ENCODE data around the gene POLN.

Gene POLN

DNA sequence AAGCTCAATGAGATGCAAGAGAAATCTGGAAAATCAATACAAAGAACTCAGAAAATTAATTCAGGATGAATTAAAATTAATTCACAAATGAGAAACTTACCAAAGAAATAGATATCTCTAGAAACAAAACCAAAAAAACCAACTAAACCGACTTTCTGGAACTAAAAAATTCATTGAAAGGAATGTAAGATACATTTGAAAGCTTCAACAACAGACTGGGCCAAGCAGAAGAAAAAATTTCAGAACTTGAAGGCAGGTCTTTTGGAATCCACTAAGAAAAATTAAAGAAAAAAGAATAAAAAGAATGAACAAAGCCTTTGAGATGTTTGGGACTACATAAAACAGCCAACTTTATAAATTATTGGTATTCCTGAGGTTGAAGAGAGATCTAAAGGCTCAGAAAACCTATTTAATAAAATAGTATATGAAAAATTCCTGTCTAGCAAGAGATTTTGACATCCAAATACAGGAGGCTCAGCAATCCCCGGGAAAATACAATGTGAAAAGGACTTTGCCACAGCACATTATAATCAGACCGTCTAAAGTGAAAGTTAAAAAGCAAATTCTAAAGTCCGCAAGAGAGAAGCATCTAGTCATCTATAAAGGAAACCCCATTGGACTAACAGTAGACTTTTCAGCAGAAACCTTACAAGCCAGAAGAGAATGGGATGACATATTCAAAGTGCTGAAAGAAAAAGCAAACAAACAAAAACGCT, 138.6 kb downstream of the POLN start:
- DNase-seq, result no peak

DNA sequence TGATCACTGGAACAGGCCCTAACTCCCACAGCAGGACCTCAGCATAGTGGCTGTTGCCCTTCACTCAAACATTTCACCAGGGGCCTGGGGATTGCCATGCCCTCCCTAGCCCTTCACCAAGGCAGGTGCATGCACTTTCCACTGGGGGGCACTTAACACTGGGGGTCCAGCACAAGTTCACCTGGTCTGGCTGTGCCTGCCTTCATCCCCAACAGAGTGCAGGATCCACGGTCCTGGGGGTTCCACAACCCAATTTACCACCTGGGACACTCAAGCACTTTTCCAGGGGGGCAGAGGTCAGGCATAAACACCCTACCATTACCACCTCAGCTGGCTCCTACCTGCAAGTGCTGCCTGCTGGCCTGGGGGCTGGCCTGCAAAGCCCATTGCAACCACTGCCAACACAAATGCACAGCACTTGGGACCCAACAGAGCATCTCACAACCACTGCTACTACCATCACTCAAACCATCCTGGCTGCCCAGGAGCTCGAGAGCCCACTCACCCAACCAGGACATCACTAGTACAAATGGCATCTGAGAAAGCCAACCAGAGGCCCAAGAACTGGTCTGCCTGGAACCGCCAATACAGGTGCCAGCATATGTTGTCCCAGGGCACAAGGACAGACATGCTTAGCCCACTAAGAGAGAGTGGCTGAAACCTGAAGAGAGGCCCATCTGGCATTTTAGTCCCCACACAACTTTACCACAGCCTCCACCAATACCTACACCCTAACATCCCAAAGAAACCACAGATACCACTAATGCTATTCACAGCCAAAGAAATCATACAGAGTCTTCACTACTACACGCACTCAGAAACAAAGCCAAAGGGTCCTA, 139.7 kb downstream of the POLN start:
- DNase-seq, result no peak

DNA sequence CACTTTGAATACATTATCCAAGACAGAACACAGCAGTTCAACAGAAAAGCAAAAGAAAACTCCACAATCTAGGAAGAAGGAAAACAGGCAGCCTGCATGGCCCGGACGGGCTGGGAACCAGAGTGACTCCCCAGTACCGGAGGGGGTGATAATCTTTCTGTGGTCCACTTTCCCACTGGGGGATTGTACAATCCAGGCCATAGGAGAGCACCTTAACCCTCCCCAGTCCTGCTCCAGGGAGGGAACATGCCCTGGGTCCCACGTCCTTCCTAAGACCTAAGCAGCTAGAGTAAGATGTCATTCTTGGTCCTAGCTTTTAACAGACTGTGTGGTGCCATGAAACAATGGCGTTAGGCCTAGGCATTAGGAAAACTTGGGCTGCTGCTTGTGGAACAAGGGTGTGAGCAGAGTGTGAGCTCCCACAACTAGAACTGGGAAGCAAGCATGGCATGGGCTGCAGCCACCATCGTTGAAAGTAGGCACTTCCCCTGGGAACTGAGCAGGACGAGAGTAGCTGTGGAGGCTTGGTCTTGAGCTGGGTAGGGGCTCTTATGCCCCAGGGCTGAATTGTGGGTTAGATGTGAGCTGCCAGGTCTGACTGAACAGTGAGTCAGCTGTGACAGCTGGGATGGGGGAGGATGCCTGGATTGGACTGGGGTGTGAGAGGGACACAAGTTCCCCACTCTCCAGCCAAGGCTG, 140.4 kb downstream of the POLN start:
- no peak for DNase-seq

DNA sequence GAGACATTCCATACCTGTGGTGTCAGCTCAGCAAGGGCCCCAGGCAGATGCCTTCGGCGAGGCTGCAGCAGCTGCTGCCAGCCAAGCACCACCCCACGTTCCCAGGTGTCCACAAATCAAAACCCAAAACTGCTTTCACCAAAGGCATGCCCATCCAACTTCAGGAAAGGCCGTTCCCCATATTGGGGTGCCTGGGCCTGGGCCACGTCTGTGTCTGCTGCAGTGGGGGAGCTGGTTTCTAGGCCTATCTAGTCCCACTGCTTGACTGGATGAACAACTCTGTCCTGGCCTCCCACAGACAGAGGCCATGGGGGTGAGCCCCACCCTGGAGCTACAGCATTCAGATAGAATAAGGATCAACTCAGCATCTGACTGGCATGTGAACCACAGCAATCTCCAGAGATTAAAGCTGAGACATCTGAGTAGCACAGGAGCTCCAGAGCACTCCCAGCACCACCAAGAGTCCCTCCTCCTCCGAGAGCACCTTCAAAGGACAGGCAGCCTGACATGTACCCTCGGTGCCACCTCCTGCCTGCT, 145.8 kb downstream of the POLN start:
- no peak for DNase-seq

DNA sequence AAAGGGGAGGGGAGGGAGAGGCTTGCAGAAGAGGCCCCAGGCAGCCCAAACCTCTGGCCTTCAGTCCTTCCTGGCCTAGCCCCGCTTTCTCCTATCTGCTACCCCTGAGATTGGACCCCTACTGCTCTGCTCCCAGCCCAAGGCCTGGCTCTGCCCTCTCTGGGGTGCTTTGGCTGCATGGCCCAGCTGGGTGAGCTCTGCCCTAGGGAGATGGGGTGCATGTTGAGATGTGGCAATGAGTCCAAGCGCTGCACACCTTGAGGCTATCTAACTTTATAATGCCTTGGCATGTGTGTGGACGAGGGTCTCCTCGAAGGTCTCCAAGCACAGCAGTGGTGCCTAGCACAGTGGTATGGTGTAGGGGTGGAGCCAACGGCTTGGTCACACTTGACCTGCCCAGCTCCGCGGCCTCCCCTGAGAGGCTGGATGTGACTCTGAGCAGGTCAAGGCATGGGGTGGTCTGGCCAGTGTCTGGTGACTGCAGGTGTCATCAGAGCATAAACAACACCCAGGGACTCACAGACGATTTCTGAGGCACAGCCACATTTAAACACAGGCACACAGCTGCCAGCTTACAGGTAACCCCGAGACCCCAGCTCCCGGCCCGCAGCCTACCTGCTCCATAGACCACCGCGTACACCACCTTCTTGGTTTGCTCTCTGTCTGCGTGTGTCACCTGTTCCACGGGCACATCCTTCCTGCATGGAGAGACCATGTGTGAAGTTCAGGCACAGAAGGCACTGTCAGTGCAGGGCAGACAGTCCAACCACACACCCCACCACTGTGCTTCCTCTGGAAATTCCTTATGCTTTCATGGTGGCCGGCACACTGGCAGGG, 146.5 kb downstream of the POLN start:
- no peak for DNase-seq

DNA sequence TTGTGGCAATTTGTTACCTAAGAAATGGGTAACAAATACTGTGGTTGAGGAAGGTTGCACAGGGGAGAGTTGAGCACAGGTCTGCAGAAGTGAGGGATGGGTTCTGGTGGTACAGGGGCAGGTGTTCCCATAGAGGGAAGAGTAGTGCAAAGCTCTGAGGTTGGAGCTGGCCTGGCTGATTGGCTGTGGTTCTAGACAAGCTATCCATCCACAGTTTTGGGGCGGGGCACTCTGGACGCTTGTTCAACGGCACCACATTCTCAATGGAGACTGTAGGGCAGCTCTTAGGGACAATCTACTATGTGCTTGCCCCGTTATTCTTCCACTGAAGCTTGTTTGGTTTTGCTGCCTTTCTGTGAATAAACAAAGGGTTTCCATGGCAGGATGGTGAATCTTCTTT, 147.4 kb downstream of the POLN start:
- no peak for DNase-seq

DNA sequence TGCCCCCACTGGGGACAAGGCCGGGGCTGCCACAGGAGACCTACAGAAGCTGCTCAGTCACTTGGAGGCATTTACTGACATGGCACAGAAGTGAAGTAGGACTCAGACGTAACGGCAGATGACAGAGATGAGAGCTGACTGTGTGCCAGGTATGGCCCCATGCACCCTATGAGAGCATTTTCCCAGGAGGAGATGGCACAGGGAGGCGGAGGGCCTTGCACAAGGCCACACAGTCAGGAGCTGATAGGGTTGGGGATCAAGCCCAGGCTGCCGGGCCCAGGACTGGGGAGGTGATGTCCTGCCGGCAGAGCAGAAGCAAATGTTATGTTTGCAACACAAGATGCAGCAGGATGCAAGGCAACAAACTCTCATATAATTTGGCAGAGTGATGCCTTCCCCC, 148.7 kb downstream of the POLN start:
- DNase-seq, result no peak

DNA sequence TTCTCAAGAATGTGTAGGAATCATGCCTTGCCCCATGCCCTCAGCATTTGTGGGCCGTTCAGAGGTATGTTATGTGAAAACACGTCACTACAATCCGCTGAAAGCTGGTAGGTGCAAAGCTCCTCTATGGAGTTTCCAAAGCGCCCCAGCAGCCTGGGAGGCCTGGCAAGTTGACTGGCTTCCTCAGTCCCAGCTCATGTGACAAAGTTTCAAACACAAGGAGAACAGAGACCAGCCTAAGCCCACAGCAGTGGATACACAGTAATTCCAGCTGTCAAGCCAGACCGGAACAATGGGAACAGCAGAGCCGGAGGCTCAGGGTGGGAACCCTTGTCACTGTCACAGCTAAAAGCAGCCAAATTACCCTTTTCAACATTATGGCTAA, 149.3 kb downstream of the POLN start:
- no peak for DNase-seq

DNA sequence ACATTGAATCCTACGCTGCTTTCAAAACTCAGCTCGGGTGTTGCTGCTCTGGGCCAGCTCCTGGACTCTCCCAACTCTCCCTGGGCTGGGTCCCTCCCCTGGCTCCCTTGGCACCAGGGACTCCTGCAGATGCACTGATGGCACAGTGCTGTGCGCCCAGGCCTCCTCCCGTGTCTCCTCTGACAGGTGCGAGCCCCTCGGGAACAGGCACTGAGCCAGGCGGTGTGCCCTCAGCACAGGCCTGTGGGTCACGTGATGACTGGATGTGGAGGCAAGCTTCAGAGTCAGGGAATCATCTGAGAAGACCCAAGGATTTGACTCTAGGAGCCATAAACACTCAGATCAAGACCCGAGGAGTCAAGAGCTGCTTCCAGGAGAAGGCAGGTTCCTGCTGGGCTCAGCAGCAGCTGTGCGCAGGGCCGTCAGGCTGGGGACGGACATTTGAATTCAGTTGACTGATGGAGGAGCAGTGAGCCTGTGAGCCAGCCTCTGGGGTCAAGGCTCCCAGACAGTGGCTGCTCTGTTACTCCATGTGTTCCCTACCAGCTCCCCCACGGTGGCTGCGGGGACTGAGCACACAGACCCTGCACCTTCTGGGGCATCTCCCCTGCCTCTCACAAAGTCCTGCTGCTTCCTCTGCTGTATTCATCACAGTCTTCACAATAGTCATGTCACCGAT, 149.8 kb downstream of the POLN start:
- no peak for DNase-seq

DNA sequence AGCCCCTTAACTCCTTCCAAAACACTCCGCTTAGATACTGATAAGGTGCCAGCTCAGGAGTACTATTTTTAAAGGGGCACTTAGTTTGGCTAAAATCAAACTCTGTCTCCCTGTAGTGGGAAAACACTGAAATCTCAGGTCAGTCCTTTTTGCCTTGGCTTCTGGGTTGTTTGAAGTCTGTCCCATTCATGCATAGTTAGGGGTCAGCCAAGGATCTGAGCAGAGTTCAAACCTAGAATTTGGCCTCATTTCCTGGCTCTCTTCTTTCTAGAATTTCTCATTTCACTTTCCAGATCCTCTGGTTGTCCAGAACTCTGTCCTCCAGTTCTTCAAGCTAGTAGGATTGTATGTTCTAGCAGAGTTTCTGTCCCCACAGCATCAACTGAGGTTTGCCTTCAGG, 151.3 kb downstream of the POLN start:
- no peak for DNase-seq

DNA sequence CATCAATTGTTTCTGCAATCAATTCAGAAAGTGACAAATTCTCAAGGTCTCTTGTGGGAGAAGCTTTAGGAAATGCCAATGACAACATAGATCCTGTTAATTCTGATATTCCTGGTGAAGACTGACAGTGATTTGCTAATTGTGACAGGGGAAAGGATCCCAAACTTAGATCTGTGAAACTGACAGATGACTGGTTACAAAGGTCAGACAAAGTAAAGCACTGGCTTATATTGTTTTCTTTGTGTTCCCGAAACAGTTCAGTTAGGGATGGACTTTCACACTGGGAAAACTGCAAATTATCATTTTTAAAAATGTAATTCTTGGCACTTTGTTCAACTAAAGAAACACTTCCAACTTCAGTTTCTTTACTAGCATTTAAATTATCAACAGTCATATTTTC, 152.7 kb downstream of the POLN start:
- DNase-seq, result no peak

DNA sequence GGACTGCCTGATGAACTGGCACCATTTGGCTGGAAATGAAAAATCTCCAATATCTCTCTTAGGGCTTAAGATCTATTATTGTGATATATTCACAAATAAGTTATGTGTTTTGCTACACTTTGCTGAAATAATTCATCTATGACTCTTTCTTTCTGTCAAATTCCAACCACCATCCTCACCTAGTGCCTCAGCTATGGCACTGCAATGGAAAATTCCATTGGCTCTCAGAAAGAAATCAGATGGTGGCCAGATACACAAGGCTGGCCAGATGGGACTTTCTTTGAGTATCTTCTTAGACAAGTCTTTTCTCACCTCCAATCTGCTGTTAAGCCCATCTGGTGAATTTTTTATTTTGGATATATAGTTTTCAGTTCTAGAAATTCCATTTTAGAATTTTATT, 154.8 kb downstream of the POLN start:
- no peak for DNase-seq

DNA sequence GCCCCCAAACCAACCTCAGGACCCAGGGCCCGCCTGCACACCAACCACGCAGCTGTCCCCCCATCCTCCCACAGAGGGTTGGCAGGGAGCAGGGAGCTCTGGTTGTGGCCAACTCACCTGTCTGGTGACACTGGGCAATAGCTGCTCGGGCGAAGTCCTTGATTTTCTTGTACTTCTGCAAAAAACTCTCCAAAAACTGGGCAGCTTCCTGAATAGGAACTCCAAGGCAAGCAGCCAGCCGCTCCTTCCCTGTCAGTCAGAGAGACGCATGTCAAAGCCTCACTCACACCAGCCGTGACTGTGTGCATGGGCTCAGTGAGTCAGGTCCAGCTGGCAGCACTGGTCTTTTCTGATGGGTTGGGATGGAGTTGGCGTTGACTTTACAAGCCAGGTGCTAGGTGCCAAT, 156.4 kb downstream of the POLN start:
- no peak for DNase-seq

DNA sequence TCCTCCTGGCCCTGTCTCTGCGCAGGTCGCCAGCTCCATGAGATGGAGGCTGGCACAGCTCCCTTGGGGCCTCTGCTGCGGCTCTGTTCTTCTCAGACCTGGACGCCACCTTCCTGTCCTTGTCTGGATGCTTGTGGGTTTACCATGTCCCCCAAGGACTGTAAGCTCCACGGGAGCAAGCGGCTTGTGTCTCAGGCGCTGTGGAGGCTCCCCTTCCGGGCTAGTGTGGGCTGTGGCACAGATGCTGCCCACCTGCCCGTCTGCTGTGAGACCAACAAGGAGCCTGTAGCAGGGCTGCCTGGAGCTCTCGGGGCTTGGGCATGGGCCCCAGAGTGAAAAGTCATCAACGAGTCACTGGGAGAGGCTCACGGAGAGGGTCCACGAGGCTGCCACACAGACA, 157.6 kb downstream of the POLN start:
- DNase-seq, result no peak

DNA sequence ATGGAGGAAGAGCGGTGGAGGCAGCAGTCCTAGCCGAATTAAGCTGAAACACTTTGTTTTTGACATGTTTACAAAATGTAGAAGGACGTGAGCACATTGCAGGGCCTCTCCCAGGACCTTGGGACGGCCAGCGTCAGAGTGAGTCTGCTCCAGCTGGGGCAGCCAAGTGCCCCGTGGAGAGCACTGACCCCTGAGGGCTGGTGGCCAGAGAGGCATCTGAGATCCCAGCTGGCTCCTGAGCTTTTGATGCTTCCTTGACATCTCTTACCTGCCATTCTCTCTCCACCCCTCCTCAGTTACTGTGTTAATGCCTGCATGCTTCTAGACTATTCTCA, 158.1 kb downstream of the POLN start:
- DNase-seq, result no peak

DNA sequence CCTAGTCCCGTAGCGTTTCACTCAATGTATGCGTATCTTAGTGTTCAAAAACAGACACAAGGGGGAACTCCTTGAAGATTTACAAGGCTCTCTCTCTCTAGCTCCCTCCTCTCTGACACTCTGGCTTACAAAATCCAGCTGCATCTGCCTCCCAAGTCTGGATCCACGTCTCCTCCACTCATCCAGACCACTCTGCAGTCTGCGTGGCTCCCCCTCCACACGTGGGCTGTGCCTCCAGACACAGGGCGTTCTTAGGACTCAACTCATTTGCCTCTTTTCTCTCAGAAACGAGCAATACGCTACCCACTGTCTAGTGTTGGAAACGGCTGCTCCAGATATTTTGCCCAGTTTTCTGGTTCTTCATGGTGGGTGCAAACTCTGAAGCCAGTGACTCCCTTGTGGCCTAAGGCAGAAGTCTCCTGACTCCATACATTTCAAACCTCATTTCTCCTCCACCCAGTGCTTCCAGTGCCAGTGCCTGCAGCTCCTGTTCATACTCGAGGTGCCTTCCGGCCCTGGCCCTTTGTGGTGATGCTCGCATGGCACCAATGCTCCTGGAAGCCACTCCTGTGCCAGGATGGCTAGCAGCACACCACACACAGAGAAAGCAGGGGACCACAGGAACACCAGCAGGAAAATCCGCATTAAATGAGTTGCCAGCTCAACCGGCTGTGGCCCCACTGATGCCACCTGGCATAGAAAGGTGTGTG, 158.7 kb downstream of the POLN start:
- DNase-seq, result no peak

DNA sequence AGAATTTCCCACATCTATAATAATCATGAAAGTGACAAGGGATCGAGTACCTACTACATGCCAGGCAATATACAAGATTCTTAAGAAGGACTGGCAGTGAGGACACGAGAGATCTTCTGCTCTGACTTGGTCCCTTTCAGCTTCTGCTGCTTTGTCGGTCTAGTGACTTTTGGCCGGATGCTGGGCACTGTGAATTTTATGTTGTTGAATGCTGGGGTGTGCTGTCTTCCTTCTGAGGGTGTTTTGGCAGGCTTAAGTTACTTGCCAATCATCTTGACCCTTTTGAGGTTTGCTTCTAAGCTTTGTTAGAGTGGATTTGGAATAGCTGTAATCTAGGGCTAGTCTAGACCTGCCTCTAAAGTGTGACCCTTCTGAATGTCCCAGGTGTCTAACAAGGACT, 159.3 kb downstream of the POLN start:
- DNase-seq, result no peak

DNA sequence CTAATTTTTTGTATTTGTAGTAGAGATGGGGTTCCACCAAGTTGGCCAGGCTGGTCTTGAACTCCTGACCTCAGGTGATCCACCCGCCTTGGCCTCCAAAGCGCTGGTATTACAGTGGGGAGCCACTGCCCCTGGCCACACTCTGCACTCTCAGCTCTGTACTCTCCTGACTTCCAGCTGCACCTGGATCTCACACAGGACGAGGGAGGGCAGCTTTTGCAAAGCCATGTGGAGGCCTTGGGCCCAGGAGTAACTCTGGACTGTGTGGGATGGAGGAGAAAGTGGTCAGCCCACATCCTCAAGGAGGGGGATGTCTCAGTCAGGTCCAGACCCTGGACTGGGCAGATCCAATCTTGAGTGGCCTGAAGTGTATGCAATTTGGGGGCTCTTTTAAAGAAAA, 159.8 kb downstream of the POLN start:
- DNase-seq, result no peak

DNA sequence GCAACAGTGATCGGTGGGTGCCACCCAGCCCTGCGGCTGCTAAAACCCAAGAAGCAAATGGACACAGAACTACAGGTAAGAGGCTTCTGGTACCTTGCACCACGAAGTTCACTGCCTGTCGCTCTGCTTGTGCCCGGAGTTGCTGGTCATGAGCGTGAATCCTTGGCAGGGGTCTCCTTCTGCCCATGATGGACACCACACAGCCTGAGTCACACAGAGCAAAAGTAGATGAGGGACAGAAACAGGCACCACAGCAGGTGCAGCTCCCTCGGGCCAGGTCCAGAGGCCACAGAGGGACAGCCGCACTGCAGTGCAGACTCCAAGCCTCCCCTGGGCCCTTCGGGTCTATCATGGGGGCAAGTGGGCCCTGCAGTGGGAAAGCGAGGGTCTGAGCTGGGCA, 160.4 kb downstream of the POLN start:
- no peak for DNase-seq

DNA sequence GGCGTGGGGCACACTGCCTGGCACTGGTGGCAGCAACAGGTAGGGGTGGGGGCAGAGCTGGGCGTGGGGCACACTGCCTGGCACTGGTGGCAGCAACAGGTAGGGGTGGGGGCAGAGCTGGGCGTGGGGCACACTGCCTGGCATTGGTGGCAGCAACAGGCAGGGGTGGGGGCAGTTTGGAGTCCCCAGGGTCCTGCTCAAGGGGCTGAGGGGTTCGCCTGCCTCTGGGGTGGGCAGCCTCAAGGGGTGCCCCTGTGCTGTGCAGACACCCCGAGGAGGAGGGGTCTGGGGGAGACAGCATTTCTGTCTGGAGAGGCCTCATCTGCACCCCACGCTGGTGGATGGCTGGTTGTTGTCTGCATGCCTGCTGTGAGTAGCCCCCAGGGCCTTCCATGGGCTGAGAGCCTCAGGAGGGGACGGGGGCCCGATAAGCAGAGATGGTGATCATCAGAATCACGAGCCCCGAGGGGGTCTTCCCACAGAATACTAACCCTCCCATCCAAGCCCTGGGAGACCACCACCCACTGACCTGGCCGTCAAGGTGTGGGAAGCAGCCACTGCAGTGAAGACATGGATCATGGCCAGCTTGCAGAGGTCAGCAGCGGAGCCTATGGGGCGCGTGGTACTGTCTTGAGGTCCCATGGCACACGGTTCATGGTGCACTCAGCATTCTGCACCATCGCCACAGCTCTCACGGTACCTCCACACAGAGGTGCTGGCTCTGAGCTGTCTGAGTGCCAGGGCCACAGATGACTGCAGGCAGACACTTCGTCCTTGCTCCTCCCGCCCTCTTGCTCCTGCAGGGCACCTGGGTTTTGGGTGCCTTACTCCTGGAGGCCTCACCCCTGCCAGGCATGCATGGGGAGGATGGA, 161.3 kb downstream of the POLN start:
- no peak for DNase-seq

DNA sequence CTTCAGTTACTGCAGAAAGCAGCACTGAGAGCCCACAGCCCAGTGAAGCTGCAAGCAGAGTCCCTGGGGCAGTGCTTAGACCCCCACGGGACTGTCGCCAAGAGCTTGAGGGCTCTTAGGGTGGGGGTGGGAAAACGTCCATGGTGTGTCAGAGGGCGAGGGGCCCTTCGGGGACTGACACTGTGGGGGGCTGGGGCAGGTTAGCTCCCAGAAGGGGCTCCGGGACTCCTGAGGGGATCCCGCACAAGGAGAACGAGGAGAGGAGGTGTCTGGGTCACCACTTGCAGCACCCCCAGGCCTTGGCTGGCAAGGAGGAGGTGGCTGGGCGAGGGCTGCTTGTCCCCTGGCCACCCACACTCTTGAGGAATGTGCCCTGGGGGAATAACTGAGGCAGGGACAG, 162.0 kb downstream of the POLN start:
- no peak for DNase-seq

Measured in CD4-positive, alpha-beta T cell treated with Interferon gamma for 1 hour (primary cell).